ENCODE measurements around the gene EOMES.

EOMES gene

DNA sequence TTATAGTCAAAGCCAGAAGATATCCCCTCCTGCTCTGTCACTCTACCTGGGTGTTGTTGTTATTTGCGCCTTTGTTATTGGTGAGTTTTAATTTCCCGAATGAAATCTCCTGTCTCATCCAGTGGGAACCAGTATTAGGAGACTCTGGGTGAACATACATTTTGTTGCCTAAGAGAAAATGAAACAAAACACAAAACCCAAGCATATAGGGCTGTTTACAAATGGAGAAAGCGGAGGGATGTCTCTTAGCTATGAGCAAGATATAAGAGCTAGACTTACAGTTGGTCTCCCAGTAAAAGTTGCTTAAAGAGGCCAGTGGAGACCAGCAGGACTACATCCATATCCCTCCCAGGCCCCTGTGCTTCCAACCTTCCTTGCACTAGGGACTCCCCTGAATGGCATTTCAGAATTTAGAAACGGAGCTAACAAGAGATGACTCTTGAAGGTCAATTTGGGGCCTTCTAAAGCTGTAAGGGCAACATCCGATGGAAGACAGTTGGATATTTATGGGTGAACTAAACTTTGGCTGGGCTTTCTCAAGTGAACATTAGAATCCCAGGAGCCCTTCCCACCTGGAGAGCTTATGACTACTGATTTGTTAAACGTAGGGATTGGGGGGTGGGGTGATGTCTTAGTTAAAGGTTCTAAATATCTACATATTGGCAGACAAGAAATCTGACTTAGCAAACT lies 2.7 kb downstream of the EOMES start:
- Histone ChIP-seq H3K36me3 (ENCODE audit: insufficient read depth, low read length) (0 out of 2 replicates have a peak, but pooled peaks cover 2% of the 10 kb centered on the region), H3K9ac (ENCODE audit: low read depth, low read length) (no peak overlapping the region), H3K4me1 (ENCODE audit: insufficient read depth, low read length) (peaks cover 15% of the 10 kb centered on the region), H3K4me2 (ENCODE audit: insufficient read depth, low read length) (no peak overlapping the region), H4K20me1 (ENCODE audit: insufficient read depth, low read length) (no peaks in the 10 kb centered on the region), H2AFZ (ENCODE audit: low read depth, low read length) (no peak overlapping the region), H3K27ac (ENCODE audit: low read length) (no peak overlapping the region), H3K27me3 (ENCODE audit: insufficient read depth, low read length, poor library complexity) (no peaks in the 10 kb centered on the region), H3K79me2 (ENCODE audit: insufficient read depth, low read length) (no peaks in the 10 kb centered on the region), H3K9me3 (ENCODE audit: insufficient read depth, low read length, severe bottlenecking) (no peaks in the 10 kb centered on the region), H3K4me3 (ENCODE audit: low read depth in 1 of 2, low read length in 2 of 2) (no peak overlapping the region)
- TF ChIP-seq EZH2 (IDR thresholded peaks at IDR 0.05; ENCODE audit: borderline replicate concordance, low read depth, low read length, severe bottlenecking) = no peak
- TF ChIP-seq, protein P1, sequence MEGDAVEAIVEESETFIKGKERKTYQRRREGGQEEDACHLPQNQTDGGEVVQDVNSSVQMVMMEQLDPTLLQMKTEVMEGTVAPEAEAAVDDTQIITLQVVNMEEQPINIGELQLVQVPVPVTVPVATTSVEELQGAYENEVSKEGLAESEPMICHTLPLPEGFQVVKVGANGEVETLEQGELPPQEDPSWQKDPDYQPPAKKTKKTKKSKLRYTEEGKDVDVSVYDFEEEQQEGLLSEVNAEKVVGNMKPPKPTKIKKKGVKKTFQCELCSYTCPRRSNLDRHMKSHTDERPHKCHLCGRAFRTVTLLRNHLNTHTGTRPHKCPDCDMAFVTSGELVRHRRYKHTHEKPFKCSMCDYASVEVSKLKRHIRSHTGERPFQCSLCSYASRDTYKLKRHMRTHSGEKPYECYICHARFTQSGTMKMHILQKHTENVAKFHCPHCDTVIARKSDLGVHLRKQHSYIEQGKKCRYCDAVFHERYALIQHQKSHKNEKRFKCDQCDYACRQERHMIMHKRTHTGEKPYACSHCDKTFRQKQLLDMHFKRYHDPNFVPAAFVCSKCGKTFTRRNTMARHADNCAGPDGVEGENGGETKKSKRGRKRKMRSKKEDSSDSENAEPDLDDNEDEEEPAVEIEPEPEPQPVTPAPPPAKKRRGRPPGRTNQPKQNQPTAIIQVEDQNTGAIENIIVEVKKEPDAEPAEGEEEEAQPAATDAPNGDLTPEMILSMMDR (IDR thresholded peaks at IDR 0.05; ENCODE audit: borderline replicate concordance, extremely low read depth, low read length, poor library complexity, severe bottlenecking) = no peak
- no peak for ATAC-seq (ENCODE audit: insufficient read depth, low read depth)
- no peak for DNase-seq

DNA sequence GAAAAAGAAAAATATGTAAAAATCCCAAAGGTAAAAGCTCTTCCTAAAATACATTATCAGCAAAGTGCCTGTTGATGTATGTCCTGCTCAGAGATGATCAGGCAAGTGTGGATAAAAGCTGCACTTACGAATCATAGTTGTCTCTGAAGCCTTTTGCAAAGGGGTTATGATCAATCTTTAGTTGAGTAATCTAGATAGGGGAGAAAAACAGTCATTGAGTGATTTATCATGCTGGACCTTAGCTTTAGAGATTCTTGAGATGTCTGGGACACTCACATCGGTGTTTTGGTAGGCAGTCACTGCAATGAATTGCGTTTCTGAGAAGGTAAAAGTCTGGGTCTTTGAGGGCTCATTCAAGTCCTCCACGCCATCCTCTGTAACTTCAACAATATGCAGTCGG lies 3.7 kb downstream of the EOMES start:
- H3K4me2 ChIP-seq (ENCODE audit: insufficient read depth, low read length) = no peak overlapping the region
- H3K9me3 ChIP-seq (ENCODE audit: insufficient read depth, low read length, severe bottlenecking) = no peaks in the 10 kb centered on the region
- H3K36me3 ChIP-seq (ENCODE audit: insufficient read depth, low read length) = 0 out of 2 replicates have a peak, but pooled peaks cover 2% of the 10 kb centered on the region
- H4K20me1 ChIP-seq (ENCODE audit: insufficient read depth, low read length) = no peaks in the 10 kb centered on the region
- H3K9ac ChIP-seq (ENCODE audit: low read depth, low read length) = no peak overlapping the region
- no peak for TF ChIP-seq EZH2 (IDR thresholded peaks at IDR 0.05; ENCODE audit: borderline replicate concordance, low read depth, low read length, severe bottlenecking)
- TF ChIP-seq, protein P1 (IDR thresholded peaks at IDR 0.05; ENCODE audit: borderline replicate concordance, extremely low read depth, low read length, poor library complexity, severe bottlenecking) = no peak
- H3K27ac ChIP-seq (ENCODE audit: low read length) = no peak overlapping the region
- H2AFZ ChIP-seq (ENCODE audit: low read depth, low read length) = no peak overlapping the region
- DNase-seq (no peak), ATAC-seq (ENCODE audit: insufficient read depth, low read depth) (no peak)
- H3K4me3 ChIP-seq (ENCODE audit: low read depth in 1 of 2, low read length in 2 of 2) = no peak overlapping the region
- no peaks in the 10 kb centered on the region for H3K27me3 ChIP-seq (ENCODE audit: insufficient read depth, low read length, poor library complexity)
- H3K4me1 ChIP-seq (ENCODE audit: insufficient read depth, low read length) = peaks cover 15% of the 10 kb centered on the region
- no peaks in the 10 kb centered on the region for H3K79me2 ChIP-seq (ENCODE audit: insufficient read depth, low read length)

GRCh38 chr3:27717200-27717852 lies 4.8 kb downstream of the EOMES start:
- ATAC-seq (ENCODE audit: insufficient read depth, low read depth) (no peak), DNase-seq (no peak)
- no peaks in the 10 kb centered on the region for H4K20me1 ChIP-seq (ENCODE audit: insufficient read depth, low read length)
- no peak overlapping the region for H3K9ac ChIP-seq (ENCODE audit: low read depth, low read length)
- H3K36me3 ChIP-seq (ENCODE audit: insufficient read depth, low read length) = 0 out of 2 replicates have a peak, but pooled peaks cover 2% of the 10 kb centered on the region
- no peak overlapping the region for H3K4me2 ChIP-seq (ENCODE audit: insufficient read depth, low read length)
- no peaks in the 10 kb centered on the region for H3K27me3 ChIP-seq (ENCODE audit: insufficient read depth, low read length, poor library complexity)
- H3K4me1 ChIP-seq (ENCODE audit: insufficient read depth, low read length) = peaks cover 16% of the 10 kb centered on the region
- no peak overlapping the region for H2AFZ ChIP-seq (ENCODE audit: low read depth, low read length)
- H3K4me3 ChIP-seq (ENCODE audit: low read depth in 1 of 2, low read length in 2 of 2) = no peak overlapping the region
- H3K79me2 ChIP-seq (ENCODE audit: insufficient read depth, low read length) = no peaks in the 10 kb centered on the region
- H3K27ac ChIP-seq (ENCODE audit: low read length) = no peak overlapping the region
- TF ChIP-seq, protein P1 (IDR thresholded peaks at IDR 0.05; ENCODE audit: borderline replicate concordance, extremely low read depth, low read length, poor library complexity, severe bottlenecking) = no peak
- TF ChIP-seq EZH2 (IDR thresholded peaks at IDR 0.05; ENCODE audit: borderline replicate concordance, low read depth, low read length, severe bottlenecking) = no peak
- no peaks in the 10 kb centered on the region for H3K9me3 ChIP-seq (ENCODE audit: insufficient read depth, low read length, severe bottlenecking)

Data from DND-41 (cell line).